Putamen (tissue), 1 donor: ENCODE measurements around the gene RAP2A.

Experiments
- DNase-seq: peaks from one replicate; pipeline ENCODE4 v3.0.0-alpha.2; 2016; ENCODE audit warnings: low spot score

The RAP2A gene

GRCh38 chr13:97495678-97496077 is 61.7 kb downstream of the RAP2A start:
- no peak for DNase-seq

- no peak for DNase-seq
Observed at GRCh38 chr13:97496511-97496910, 62.5 kb downstream of the RAP2A start.

- DNase-seq = no peak
Observed at GRCh38 chr13:97497400-97497799, 63.4 kb downstream of the RAP2A start.

GRCh38 chr13:97498419-97498818 is 64.5 kb downstream of the RAP2A start:
- no peak for DNase-seq

GRCh38 chr13:97499181-97499580 is 65.2 kb downstream of the RAP2A start:
- no peak for DNase-seq

- peak; percentile 3 for DNase-seq
Observed at GRCh38 chr13:97502181-97502580, 68.2 kb downstream of the RAP2A start.

- DNase-seq = no peak
Observed at GRCh38 chr13:97502706-97503105, 68.7 kb downstream of the RAP2A start.

GRCh38 chr13:97505017-97505416 is 71.0 kb downstream of the RAP2A start:
- no peak for DNase-seq

- peak; percentile 21 for DNase-seq
Observed at GRCh38 chr13:97506511-97506910, 72.5 kb downstream of the RAP2A start.

GRCh38 chr13:97512732-97513131 is 78.8 kb downstream of the RAP2A start:
- no peak for DNase-seq

GRCh38 chr13:97515643-97516042 is 81.7 kb downstream of the RAP2A start:
- no peak for DNase-seq

- no peak for DNase-seq
Observed at GRCh38 chr13:97517967-97518366, 84.0 kb downstream of the RAP2A start.
